Natural killer cell (primary cell): Measurements from ENCODE around the gene GBP2. TPM values are rescaled to one million over a fixed set of nuclear protein-coding genes. Genes with fewer than 3 reads are reported as not detected.

Experiments
- ATAC-seq, 3 donors: fragments of 150-1000 bp in 2 of 3; fragments of 200-7000 bp in 1 of 3; cut with Tn5 transposase; 1 replicate in 1 of 3; 2 replicates in 2 of 3; pipeline ENCODE4 v1.10.0; 2021; ENCODE audit warnings: mild to moderate bottlenecking in 2 of 3, moderate library complexity in 2 of 3
- DNase-seq, 2 donors: peaks; one replicate each; pipeline versions ENCODE4 v3.0.0 to v3.0.0-alpha.2; 2013 to 2021; ENCODE audit warnings: mixed read lengths in 1 of 2
- H3K27ac ChIP-seq: one replicate; pipeline ENCODE4 v1.5.1; 2013; ENCODE audit warnings: mild to moderate bottlenecking, low read length
- H3K27me3 ChIP-seq: one replicate; pipeline ENCODE4 v1.6.1; 2013; ENCODE audit warnings: low read length; ENCODE audit not compliant: control insufficient read depth, insufficient read depth
- H3K36me3 ChIP-seq: one replicate; pipeline ENCODE4 v1.6.1; 2013; ENCODE audit warnings: low read length; ENCODE audit not compliant: control insufficient read depth, insufficient read depth
- H3K4me1 ChIP-seq: one replicate; pipeline ENCODE4 v1.6.1; 2013; ENCODE audit warnings: low read length; ENCODE audit not compliant: control insufficient read depth, insufficient read depth
- H3K4me3 ChIP-seq: one replicate; pipeline ENCODE4 v1.5.1; 2013; ENCODE audit warnings: low read length
- H3K9me3 ChIP-seq: one replicate; pipeline ENCODE4 v1.6.1; 2013; ENCODE audit warnings: low read length; ENCODE audit not compliant: control insufficient read depth, insufficient read depth
- H3K27ac Mint-ChIP-seq, 2 donors: one replicate each; pipeline ENCODE4 v1.8.0; 2022; ENCODE audit warnings: mild to moderate bottlenecking in 2 of 2, mixed read lengths in 2 of 2, moderate library complexity in 1 of 2
- H3K27me3 Mint-ChIP-seq, 2 donors: one replicate each; pipeline ENCODE4 v1.8.0; 2022; ENCODE audit warnings: low read depth in 2 of 2, mixed read lengths in 2 of 2
- H3K36me3 Mint-ChIP-seq: one replicate; pipeline ENCODE4 v1.8.0; 2022; ENCODE audit warnings: mixed read lengths
- H3K4me1 Mint-ChIP-seq, 2 donors: one replicate each; pipeline ENCODE4 v1.8.0; 2022; ENCODE audit warnings: mixed read lengths in 2 of 2
- H3K4me3 Mint-ChIP-seq: one replicate; pipeline ENCODE4 v1.8.0; 2022; ENCODE audit warnings: mild to moderate bottlenecking, moderate library complexity, mixed read lengths
- H3K9me3 Mint-ChIP-seq, 2 donors: one replicate each; pipeline ENCODE4 v1.8.0; 2022; ENCODE audit warnings: mixed read lengths in 2 of 2
- WGBS: methylation state at CpG from one replicate; pipeline ENCODE4 v1.1.7; 2013; ENCODE audit warnings: missing lambda C conversion rate; ENCODE audit not compliant: insufficient coverage; 5-methylcytosine and 5-hydroxymethylcytosine counted together
- intact Hi-C: fragments of 100-400 bp; cut with micrococcal nuclease; formaldehyde crosslinking; loops from one replicate; pipeline ENCODE4 v1.14.2; 2022
- total RNA-seq, 4 donors: library from RNA; stranded (reverse); fragments of 120-200 nt in 1 of 4; gene quantifications; one replicate each; pipeline versions ENCODE4 v1.2.3 to v1.2.4, GENCODE V29; 2013 to 2022
- TF ChIP-seq, protein P1 (sequence below): fragments of 200-600 bp; IDR thresholded peaks from one replicate; pipeline ENCODE4 v1.8.0; 2022; ENCODE audit warnings: antibody characterized with exemption

Gene GBP2, protein sequence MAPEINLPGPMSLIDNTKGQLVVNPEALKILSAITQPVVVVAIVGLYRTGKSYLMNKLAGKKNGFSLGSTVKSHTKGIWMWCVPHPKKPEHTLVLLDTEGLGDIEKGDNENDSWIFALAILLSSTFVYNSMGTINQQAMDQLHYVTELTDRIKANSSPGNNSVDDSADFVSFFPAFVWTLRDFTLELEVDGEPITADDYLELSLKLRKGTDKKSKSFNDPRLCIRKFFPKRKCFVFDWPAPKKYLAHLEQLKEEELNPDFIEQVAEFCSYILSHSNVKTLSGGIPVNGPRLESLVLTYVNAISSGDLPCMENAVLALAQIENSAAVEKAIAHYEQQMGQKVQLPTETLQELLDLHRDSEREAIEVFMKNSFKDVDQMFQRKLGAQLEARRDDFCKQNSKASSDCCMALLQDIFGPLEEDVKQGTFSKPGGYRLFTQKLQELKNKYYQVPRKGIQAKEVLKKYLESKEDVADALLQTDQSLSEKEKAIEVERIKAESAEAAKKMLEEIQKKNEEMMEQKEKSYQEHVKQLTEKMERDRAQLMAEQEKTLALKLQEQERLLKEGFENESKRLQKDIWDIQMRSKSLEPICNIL
- 100 to 1,000 TPM; 117 to 153 (median 144) TPM for total RNA-seq
- total RNA-seq (2013) = 190 TPM

GRCh38 chr1:89125913-89126580 lies at the start of gene GBP2:
TSS of gene GBP2 (minus strand) at chr1:89126114. CDS start at chr1:89121966, 4,148 bp downstream.
- Mint-ChIP-seq H3K9me3 (no peaks in the 10 kb centered on the region), H3K27ac (peak within 1 kb of the TSS; percentile 94 to 97), H3K4me3 (peak within 1 kb of the TSS; percentile 100), H3K4me1 (peaks cover 71 to 77% of the 10 kb centered on the region in 2 donors), H3K36me3 (no peaks in the 10 kb centered on the region), H3K27me3 (no peaks in the 10 kb centered on the region)
- ATAC-seq (peak; percentile 77 to 85 (median 84)), DNase-seq (peak; percentile 34 to 69)
- Histone ChIP-seq H3K9me3 (no peaks in the 10 kb centered on the region), H3K36me3 (peaks cover 12% of the 10 kb centered on the region), H3K4me3 (peak within 1 kb of the TSS; percentile 64), H3K27ac (peak within 1 kb of the TSS; percentile 79), H3K4me1 (peaks cover 32% of the 10 kb centered on the region), H3K27me3 (no peaks in the 10 kb centered on the region)
- whole genome bisulfite sequencing = 2% methylated on average over 6 of the region's 6 CpGs
- intact Hi-C loops = loop anchor here (1.0 to 2.0 kb wide), 5 partner anchors 61 to 232 kb away; partner anchors contain the start of genes GBP1, GBP3 and GBP5
- TF ChIP-seq, protein P1, sequence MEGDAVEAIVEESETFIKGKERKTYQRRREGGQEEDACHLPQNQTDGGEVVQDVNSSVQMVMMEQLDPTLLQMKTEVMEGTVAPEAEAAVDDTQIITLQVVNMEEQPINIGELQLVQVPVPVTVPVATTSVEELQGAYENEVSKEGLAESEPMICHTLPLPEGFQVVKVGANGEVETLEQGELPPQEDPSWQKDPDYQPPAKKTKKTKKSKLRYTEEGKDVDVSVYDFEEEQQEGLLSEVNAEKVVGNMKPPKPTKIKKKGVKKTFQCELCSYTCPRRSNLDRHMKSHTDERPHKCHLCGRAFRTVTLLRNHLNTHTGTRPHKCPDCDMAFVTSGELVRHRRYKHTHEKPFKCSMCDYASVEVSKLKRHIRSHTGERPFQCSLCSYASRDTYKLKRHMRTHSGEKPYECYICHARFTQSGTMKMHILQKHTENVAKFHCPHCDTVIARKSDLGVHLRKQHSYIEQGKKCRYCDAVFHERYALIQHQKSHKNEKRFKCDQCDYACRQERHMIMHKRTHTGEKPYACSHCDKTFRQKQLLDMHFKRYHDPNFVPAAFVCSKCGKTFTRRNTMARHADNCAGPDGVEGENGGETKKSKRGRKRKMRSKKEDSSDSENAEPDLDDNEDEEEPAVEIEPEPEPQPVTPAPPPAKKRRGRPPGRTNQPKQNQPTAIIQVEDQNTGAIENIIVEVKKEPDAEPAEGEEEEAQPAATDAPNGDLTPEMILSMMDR = no peak

- no peak overlapping the region for H3K27ac Mint-ChIP-seq
- no peaks in the 10 kb centered on the region for H3K36me3 Mint-ChIP-seq
- no peaks in the 10 kb centered on the region for H3K9me3 ChIP-seq
- H3K9me3 Mint-ChIP-seq = no peaks in the 10 kb centered on the region
- no peaks in the 10 kb centered on the region for H3K36me3 ChIP-seq
- H3K4me3 ChIP-seq = no peak overlapping the region
- ATAC-seq (no peak), DNase-seq (no peak)
- no CpG with 5 or more reads among the region's 3 CpGs for WGBS
- no peaks in the 10 kb centered on the region for H3K4me1 ChIP-seq
- peaks cover 0 to 5% of the 10 kb centered on the region in 2 donors for H3K4me1 Mint-ChIP-seq
- H3K27me3 Mint-ChIP-seq = peaks cover 0 to 7% of the 10 kb centered on the region in 2 donors
- no peak overlapping the region for H3K27ac ChIP-seq
- H3K4me3 Mint-ChIP-seq = no peak overlapping the region
- intact Hi-C loops = no loop called here
- TF ChIP-seq, protein P1 = no peak
- no peaks in the 10 kb centered on the region for H3K27me3 ChIP-seq
Measured at GRCh38 chr1:89174491-89174890, 48.6 kb upstream of the GBP2 start.

- no peak for ATAC-seq
- Mint-ChIP-seq H3K4me1 (peaks cover 0 to 5% of the 10 kb centered on the region in 2 donors), H3K4me3 (no peak overlapping the region), H3K9me3 (no peaks in the 10 kb centered on the region), H3K27me3 (peaks cover 0 to 7% of the 10 kb centered on the region in 2 donors), H3K36me3 (no peaks in the 10 kb centered on the region), H3K27ac (no peak overlapping the region)
- Histone ChIP-seq H3K27ac (no peak overlapping the region), H3K4me1 (no peaks in the 10 kb centered on the region), H3K9me3 (no peaks in the 10 kb centered on the region), H3K36me3 (no peaks in the 10 kb centered on the region), H3K27me3 (no peaks in the 10 kb centered on the region), H3K4me3 (no peak overlapping the region)
- intact Hi-C loops = no loop called here
- DNase-seq = no peak
- 100% methylated on average over 3 of the region's 4 CpGs for WGBS
- TF ChIP-seq, protein P1 = no peak
Measured at GRCh38 chr1:89172468-89173143, 46.7 kb upstream of the GBP2 start.
